HepG2 (cell line): Measurements from ENCODE around the gene IGFL2. TPM values are rescaled to one million over a fixed set of nuclear protein-coding genes. Genes with fewer than 3 reads are reported as not detected.
"Not testable (repeated sequence)": the region's sequence is repeated elsewhere in the genome, so short reads cannot be mapped to it uniquely, and the experiment has no call there.

Experiments used
- ATAC-seq: fragments of 200-7000 bp; cut with Tn5 transposase; 3 replicates; pipeline ENCODE4 v1.9.1; 2020; ENCODE audit warnings: mild to moderate bottlenecking, moderate library complexity
- BruUV-seq: library from RNA; stranded (reverse); fragments of 400-500 nt; replicated peaks from 2 replicates; lab custom pipeline; 2021; lab: Mats Ljungman, UMichigan
- CTCF ChIA-PET: fragments of 300-600 bp; formaldehyde crosslinking; extraction: SDS; loops from one replicate; lab custom pipeline; 2021; ENCODE audit warnings: low total read pairs, inconsistent platforms, low intra/inter-chr PET ratio; lab: Yijun Ruan, JAX
- POLR2A ChIA-PET: fragments of 350-600 bp; sonication (Branson Sonifier 250); formaldehyde crosslinking; loops from one replicate; lab custom pipeline; 2020; ENCODE audit warnings: antibody characterized with exemption, inconsistent platforms; lab: Yijun Ruan, JAX
- DNase-seq: peaks from one replicate; pipeline ENCODE4 v3.0.0-alpha.2; 2015; ENCODE audit warnings: low spot score
- FAIRE-seq: peaks from 3 replicates; lab custom pipeline; 2011; peaks lifted over from hg19 to GRCh38; lab: Jason Lieb, UNC
- H2AFZ ChIP-seq: one replicate; pipeline ENCODE4 v1.6.1; 2011; ENCODE audit warnings: low read length, inconsistent platforms
- H3K27ac ChIP-seq: fragments of 300-600 bp; 3 replicates; pipeline ENCODE4 v1.8.0; 2011; ENCODE audit warnings: mixed run types, mild to moderate bottlenecking, mixed read lengths, low read length, inconsistent platforms; ENCODE audit not compliant: insufficient read depth; ENCODE audit errors: extremely low read length
- H3K27me3 ChIP-seq, 2 experiments: fragments of 200-600 bp in 1 of 2; 2 replicates in 1 of 2; 3 replicates in 1 of 2; pipeline versions ENCODE4 v1.6.0 to v1.8.0; 2011; ENCODE audit warnings: low read length in 2 of 2, mild to moderate bottlenecking in 2 of 2, moderate library complexity in 2 of 2, inconsistent platforms in 1 of 2; ENCODE audit not compliant: insufficient read depth in 2 of 2, control insufficient read depth in 1 of 2
- H3K36me3 ChIP-seq, 2 experiments: fragments of 200-600 bp in 1 of 2; replicated peaks in 1 of 2; 2 replicates in 1 of 2; 3 replicates in 1 of 2; pipeline versions ENCODE4 v1.5.1 to v1.8.0; 2011; ENCODE audit warnings: low read length in 2 of 2, inconsistent platforms in 1 of 2; ENCODE audit not compliant: insufficient read depth in 2 of 2, control insufficient read depth in 1 of 2
- H3K4me1 ChIP-seq: 2 replicates; pipeline ENCODE4 v1.5.1; 2012; ENCODE audit warnings: low read length, inconsistent platforms; ENCODE audit not compliant: insufficient read depth
- H3K4me2 ChIP-seq: 2 replicates; pipeline ENCODE4 v1.6.0; 2011; ENCODE audit warnings: low read depth, low read length, inconsistent platforms
- H3K4me3 ChIP-seq, 3 experiments: fragments of 200-600 bp in 1 of 3; sonication (generic), shearing (Covaris generic) in 1 of 3; replicated peaks in 1 of 3; 2 replicates each; pipeline ENCODE4 v1.5.1; 2011 to 2016; ENCODE audit warnings: low read length in 3 of 3, inconsistent platforms in 2 of 3, low read depth in 2 of 3, mild to moderate bottlenecking in 2 of 3, control low read depth in 1 of 3, mixed read lengths in 1 of 3; ENCODE audit not compliant: insufficient read depth in 1 of 3
- H3K79me2 ChIP-seq: one replicate; pipeline ENCODE4 v1.6.1; 2011; ENCODE audit warnings: low read length, inconsistent platforms; ENCODE audit not compliant: insufficient read depth
- H3K9ac ChIP-seq: 2 replicates; pipeline ENCODE4 v1.6.0; 2011; ENCODE audit warnings: mild to moderate bottlenecking, low read depth, low read length, inconsistent platforms; ENCODE audit not compliant: insufficient read depth
- H3K9me3 ChIP-seq: 2 replicates; pipeline ENCODE4 v1.5.1; 2012; ENCODE audit warnings: mild to moderate bottlenecking, low read length
- H4K20me1 ChIP-seq: 2 replicates; pipeline ENCODE4 v1.6.0; 2011; ENCODE audit warnings: inconsistent platforms, mild to moderate bottlenecking, low read length, moderate library complexity; ENCODE audit not compliant: insufficient read depth
- MAFK ChIP-seq, 2 experiments: IDR thresholded peaks in 1 of 2; conservative IDR thresholded peaks in 1 of 2; 2 replicates each; pipeline ENCODE4 v1.6.1; 2011; ENCODE audit warnings: improper control_type of control experiment in 2 of 2, low read length in 2 of 2
- SYNCRIP ChIP-seq: fragments of 200-400 bp; formaldehyde crosslinking; IDR thresholded peaks from 2 replicates; pipeline ENCODE4 v1.6.1; 2018; ENCODE audit warnings: mild to moderate bottlenecking, low read depth, low read length; ENCODE audit not compliant: insufficient read depth
- WGBS: methylation state at CpG from one replicate; pipeline ENCODE4 v1.1.6; 2017; ENCODE audit warnings: low lambda C conversion rate; 5-methylcytosine and 5-hydroxymethylcytosine counted together
- in situ Hi-C: cut with HindIII; loops from 2 replicates; pipeline ENCODE4 v1.10.0; 2017; ENCODE audit warnings: low pct_unique_long_range_greater_than_20kb; ENCODE audit not compliant: extremely low pct_ligation_motif_present
- intact Hi-C: fragments of 100-400 bp; cut with micrococcal nuclease; formaldehyde crosslinking; loops from one replicate; pipeline ENCODE4 v1.10.0; 2022; ENCODE audit not compliant: unreplicated experiment
- polyA plus RNA-seq, 8 experiments: library from polyadenylated mRNA; depleted of rRNA in 3 of 8; stranded (reverse) in 7 of 8; unstranded in 1 of 8; fragments of >200 nt; fragmentation: Illumina TruSeq in 4 of 8; extraction: Trizol in 4 of 8; gene quantifications; 2 replicates each; pipeline versions ENCODE4 v1.2.1 to v1.2.3, GENCODE V29; 2011 to 2016; ENCODE audit warnings: low read depth in 4 of 8, missing spikeins in 1 of 8, mixed read lengths in 1 of 8; ENCODE audit not compliant: insufficient read depth in 1 of 8
- total RNA-seq, 5 experiments: library from RNA; depleted of rRNA; stranded (reverse); fragments of >200 nt; fragmentation: Illumina TruSeq; extraction: Trizol; gene quantifications; 2 replicates each; pipeline ENCODE4 v1.2.3, GENCODE V29; 2016; ENCODE audit warnings: low read depth in 1 of 5
- TF ChIP-seq, protein P1 (sequence below): sonication (generic); formaldehyde crosslinking; IDR thresholded peaks from 2 replicates; pipeline ENCODE4 v1.4.0; 2020; ENCODE audit warnings: mild to moderate bottlenecking, missing genetic modification reagents

IGFL2 gene
- total and polyA plus RNA-seq, 2 of the 13 experiments (the other 11 are each of a cell fraction or from before 2014, with no cell fraction given), result not detected

DNA sequence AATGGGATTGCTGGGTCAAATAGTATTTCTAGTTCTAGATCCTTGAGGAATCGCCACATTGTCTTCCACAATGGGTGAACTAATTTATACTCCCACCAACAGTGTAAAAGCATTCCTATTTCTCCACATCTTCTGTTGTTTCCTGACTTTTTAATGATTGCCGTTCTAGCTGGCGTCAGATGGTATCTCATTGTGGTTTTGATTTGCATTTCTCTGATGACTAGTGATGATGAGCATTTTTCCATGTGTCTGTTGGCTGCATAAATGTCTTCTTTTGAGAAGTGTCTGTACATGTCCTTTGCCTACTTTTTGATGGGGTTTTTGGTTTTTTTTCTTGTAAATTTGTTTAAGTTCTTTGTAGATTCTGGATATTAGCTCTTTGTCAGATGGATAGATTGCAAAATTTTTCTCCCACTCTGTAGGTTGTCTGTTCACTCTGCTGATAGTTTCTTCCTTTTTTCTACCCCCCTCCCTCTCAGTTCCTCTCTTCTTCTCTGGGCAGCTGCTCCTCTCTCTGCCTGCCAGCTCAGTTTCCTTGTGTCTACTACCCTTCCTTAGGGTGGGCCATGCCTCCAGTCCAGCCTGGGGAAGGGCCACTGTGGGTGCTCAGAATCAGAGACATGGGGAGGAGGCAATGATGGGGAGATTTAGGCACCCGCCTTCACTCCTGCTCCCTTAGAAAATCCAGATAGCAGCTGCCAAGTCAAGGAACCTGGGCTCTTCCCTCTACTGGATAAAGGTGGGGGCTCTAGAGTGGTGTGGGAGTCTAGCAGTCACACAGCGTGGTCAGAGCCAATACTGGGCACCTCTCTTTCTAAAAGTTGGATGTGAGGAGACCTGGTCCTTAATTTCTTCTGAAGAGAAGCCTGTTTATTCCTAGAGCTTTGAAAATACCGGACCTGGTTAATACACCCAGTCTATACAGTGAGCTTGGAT, 37.0 kb downstream of the IGFL2 start:
- H3K27ac ChIP-seq, H3K4me2 ChIP-seq, H3K9me3 ChIP-seq, H3K79me2 ChIP-seq, H3K4me3 ChIP-seq, H3K4me1 ChIP-seq, H3K9ac ChIP-seq, FAIRE-seq, H3K36me3 ChIP-seq, CTCF ChIA-PET, ATAC-seq, BruUV-seq, H2AFZ ChIP-seq, DNase-seq, H4K20me1 ChIP-seq, POLR2A ChIA-PET, in situ Hi-C loops: not testable (repeated sequence)
- peaks cover 0 to 29% of the 10 kb centered on the region in 2 experiments; a peak in 4 of 5 replicates for H3K27me3 ChIP-seq
- intact Hi-C loops, result loop anchor here (10.0 kb wide), 1 partner anchor 80 kb away; no protein-coding TSS in a partner anchor
- WGBS, result 32% methylated on average over 5 of the region's 6 CpGs

DNA sequence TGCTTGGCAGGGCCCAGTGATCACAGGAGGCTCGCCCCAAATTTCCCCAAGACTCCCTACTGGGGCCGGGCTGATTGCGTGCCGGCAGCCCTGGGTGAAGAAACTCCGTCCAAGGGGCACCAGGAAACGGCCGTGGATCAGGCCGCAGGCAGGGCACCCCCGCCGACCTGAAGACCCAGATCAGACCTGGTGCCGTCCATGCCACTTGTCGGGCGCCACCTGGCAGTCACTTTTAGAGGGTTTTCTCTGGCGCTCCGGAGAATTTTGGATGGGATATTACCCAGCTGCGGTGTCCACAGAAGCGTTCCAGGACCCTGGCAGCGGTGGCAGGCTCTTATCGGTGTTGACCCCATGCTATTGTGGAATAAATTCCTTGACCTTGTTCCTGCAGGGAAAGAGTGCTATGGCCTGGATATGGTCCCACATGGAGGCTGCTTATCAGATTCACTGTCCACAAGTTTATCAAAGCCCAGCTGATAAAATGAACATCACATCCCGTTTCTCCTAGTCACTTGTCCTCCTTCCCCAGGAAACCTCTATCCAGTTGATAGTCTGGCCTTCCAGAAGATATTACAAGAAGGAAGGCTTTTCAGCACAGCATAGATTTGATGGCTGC, 38.2 kb downstream of the IGFL2 start:
- Histone ChIP-seq H3K9ac (no peak overlapping the region), H2AFZ (no peak overlapping the region), H4K20me1 (peaks cover 3% of the 10 kb centered on the region; the same call in 1 of the 2 replicates), H3K9me3 (no peaks in the 10 kb centered on the region), H3K4me1 (peaks cover 16% of the 10 kb centered on the region), H3K36me3 (no peaks in the 10 kb centered on the region), H3K79me2 (no peaks in the 10 kb centered on the region), H3K27me3 (peaks cover 0 to 29% of the 10 kb centered on the region in 2 experiments; a peak in 4 of 5 replicates), H3K4me3 (no peak overlapping the region), H3K4me2 (no peak overlapping the region), H3K27ac (no peak overlapping the region)
- no peak; the same call in 2 of the 3 replicates for ATAC-seq
- intact Hi-C loops, result loop anchor here (10.0 kb wide), 1 partner anchor 79 kb away; no protein-coding TSS in a partner anchor
- in situ Hi-C loops, result no loop called here
- ChIA-PET POLR2A (no interaction called here), CTCF (no interaction called here)
- TF ChIP-seq MAFK (conservative IDR thresholded peaks at IDR 0.05 in 1 of 2, IDR thresholded peaks at IDR 0.05 in 1 of 2; ENCODE audit: low read length in 2 of 2), result no peak
- TF ChIP-seq SYNCRIP, result no peak
- TF ChIP-seq, protein P1, sequence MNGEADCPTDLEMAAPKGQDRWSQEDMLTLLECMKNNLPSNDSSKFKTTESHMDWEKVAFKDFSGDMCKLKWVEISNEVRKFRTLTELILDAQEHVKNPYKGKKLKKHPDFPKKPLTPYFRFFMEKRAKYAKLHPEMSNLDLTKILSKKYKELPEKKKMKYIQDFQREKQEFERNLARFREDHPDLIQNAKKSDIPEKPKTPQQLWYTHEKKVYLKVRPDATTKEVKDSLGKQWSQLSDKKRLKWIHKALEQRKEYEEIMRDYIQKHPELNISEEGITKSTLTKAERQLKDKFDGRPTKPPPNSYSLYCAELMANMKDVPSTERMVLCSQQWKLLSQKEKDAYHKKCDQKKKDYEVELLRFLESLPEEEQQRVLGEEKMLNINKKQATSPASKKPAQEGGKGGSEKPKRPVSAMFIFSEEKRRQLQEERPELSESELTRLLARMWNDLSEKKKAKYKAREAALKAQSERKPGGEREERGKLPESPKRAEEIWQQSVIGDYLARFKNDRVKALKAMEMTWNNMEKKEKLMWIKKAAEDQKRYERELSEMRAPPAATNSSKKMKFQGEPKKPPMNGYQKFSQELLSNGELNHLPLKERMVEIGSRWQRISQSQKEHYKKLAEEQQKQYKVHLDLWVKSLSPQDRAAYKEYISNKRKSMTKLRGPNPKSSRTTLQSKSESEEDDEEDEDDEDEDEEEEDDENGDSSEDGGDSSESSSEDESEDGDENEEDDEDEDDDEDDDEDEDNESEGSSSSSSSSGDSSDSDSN, result peak; percentile 40; the same call in 1 of the 2 replicates
- WGBS, result 10% methylated on average over 6 of the region's 20 CpGs
- BruUV-seq, result no TSS peak
- FAIRE-seq, result no peak
- DNase-seq, result no peak
